HG02678 (cell line): ENCODE data around the gene PRKCB.
"Not testable (repeated sequence)": the region's sequence is repeated elsewhere in the genome, so short reads cannot be mapped to it uniquely, and the experiment has no call there.

ENCODE experiments used
- ATAC-seq: cut with Tn5 transposase; IDR thresholded peaks from one replicate; pipeline ENCODE4 v1.9.1; 2021; ENCODE audit warnings: mild to moderate bottlenecking, moderate library complexity; ENCODE audit not compliant: unreplicated experiment

The PRKCB gene

GRCh38 chr16:24204150-24204665 is 368.4 kb downstream of the PRKCB start:
- no peak for ATAC-seq

GRCh38 chr16:24206926-24207325 is 371.1 kb downstream of the PRKCB start:
- no peak for ATAC-seq

- no peak for ATAC-seq
Measured at GRCh38 chr16:24208710-24209109, 372.9 kb downstream of the PRKCB start.

- ATAC-seq: no peak
Measured at GRCh38 chr16:24214992-24215391, 379.2 kb downstream of the PRKCB start.

GRCh38 chr16:24216961-24217360 is 381.2 kb downstream of the PRKCB start:
- ATAC-seq: no peak

- no peak for ATAC-seq
Measured at GRCh38 chr16:24217461-24217860, 381.7 kb downstream of the PRKCB start.

- no peak for ATAC-seq
Measured at GRCh38 chr16:24218299-24218698, 382.5 kb downstream of the PRKCB start.

- no peak for ATAC-seq
Measured at GRCh38 chr16:24221219-24221618, 385.4 kb downstream of the PRKCB start.

- ATAC-seq: no peak
Measured at GRCh38 chr16:24228514-24228913, 392.7 kb downstream of the PRKCB start.

- no peak for ATAC-seq
Measured at GRCh38 chr16:24232936-24233335, 397.2 kb downstream of the PRKCB start.

- no peak for ATAC-seq
Measured at GRCh38 chr16:24234737-24235136, 399.0 kb downstream of the PRKCB start.

GRCh38 chr16:24235806-24236205 is 400.0 kb downstream of the PRKCB start:
- no peak for ATAC-seq

GRCh38 chr16:24238846-24239245 is 403.1 kb downstream of the PRKCB start:
- not testable (repeated sequence) for ATAC-seq

- no peak for ATAC-seq
Measured at GRCh38 chr16:24246911-24247607, 411.3 kb downstream of the PRKCB start.

GRCh38 chr16:24253192-24253591 is 417.4 kb downstream of the PRKCB start:
- peak; percentile 51 for ATAC-seq

- ATAC-seq: no peak
Measured at GRCh38 chr16:24255456-24256371, 419.9 kb downstream of the PRKCB start, which contains the start of gene CACNG3. Gene CACNG3 (plus strand): TSS chr16:24256335. CDS start chr16:24256755, 420 bp downstream.

GRCh38 chr16:24257958-24258357 is 422.2 kb downstream of the PRKCB start:
- no peak for ATAC-seq

GRCh38 chr16:24258791-24259190 is 423.0 kb downstream of the PRKCB start:
- no peak for ATAC-seq

GRCh38 chr16:24262816-24263215 is 427.0 kb downstream of the PRKCB start:
- no peak for ATAC-seq
